Measurements from ENCODE around the gene VSX1. TPM values are rescaled to one million over a fixed set of nuclear protein-coding genes. Genes with fewer than 3 reads are reported as not detected.

The VSX1 gene
- total RNA-seq, 2 experiments from 2014 or later: not detected

- Mint-ChIP-seq H3K27ac (no peak overlapping the region), H3K9me3 (no peaks in the 10 kb centered on the region), H3K4me3 (no peak overlapping the region), H3K27me3 (no peaks in the 10 kb centered on the region), H3K4me1 (ENCODE audit: low read depth) (no peaks in the 10 kb centered on the region), H3K36me3 (ENCODE audit: low read depth) (no peaks in the 10 kb centered on the region)
- no peaks in the 10 kb centered on the region for H3K27me3 ChIP-seq (ENCODE audit: control insufficient read depth in 1 of 2, insufficient read depth in 2 of 2, low read length in 2 of 2)
- no peaks in the 10 kb centered on the region for H3K4me1 ChIP-seq (ENCODE audit: insufficient read depth, low read length)
- no peak for ATAC-seq (ENCODE audit: poor library complexity)
- ChIA-PET CTCF (no interaction called here), POLR2A (no interaction called here)
- no peaks in the 10 kb centered on the region for H3K36me3 ChIP-seq (ENCODE audit: insufficient read depth, low read length)
- no peak overlapping the region for H3K27ac ChIP-seq (ENCODE audit: low read depth in 1 of 2, low read length in 2 of 2)
- peaks cover 0 to 3% of the 10 kb centered on the region in 2 experiments for H3K9me3 ChIP-seq (ENCODE audit: control insufficient read depth in 1 of 2, insufficient read depth in 1 of 2, low read length in 2 of 2)
- TF ChIP-seq CTCF (IDR thresholded peaks at IDR 0.05): no peak
- intact Hi-C loops (cut with DNase I, micrococcal nuclease): no loop called here
- no peak for DNase-seq
- H3K4me3 ChIP-seq (ENCODE audit: low read length): no peak overlapping the region
These were observed 43.7 kb upstream of the VSX1 start for GRCh38 chr20:25125636-25126035.

GRCh38 chr20:25120920-25121319 is 39.0 kb upstream of the VSX1 start:
- POLR2A ChIA-PET: no interaction called here
- H3K27me3 ChIP-seq (ENCODE audit: control insufficient read depth in 1 of 2, insufficient read depth in 2 of 2, low read length in 2 of 2): no peaks in the 10 kb centered on the region
- DNase-seq (no peak), ATAC-seq (ENCODE audit: poor library complexity) (no peak)
- intact Hi-C loops (cut with DNase I, micrococcal nuclease): no loop called here
- no peak overlapping the region for H3K4me3 ChIP-seq (ENCODE audit: low read length)
- Mint-ChIP-seq H3K27me3 (peaks cover 7% of the 10 kb centered on the region), H3K27ac (no peak overlapping the region), H3K9me3 (no peaks in the 10 kb centered on the region), H3K36me3 (ENCODE audit: low read depth) (no peaks in the 10 kb centered on the region), H3K4me3 (no peak overlapping the region), H3K4me1 (ENCODE audit: low read depth) (no peaks in the 10 kb centered on the region)
- H3K9me3 ChIP-seq (ENCODE audit: control insufficient read depth in 1 of 2, insufficient read depth in 1 of 2, low read length in 2 of 2): no peaks in the 10 kb centered on the region
- no peak overlapping the region for H3K27ac ChIP-seq (ENCODE audit: low read depth in 1 of 2, low read length in 2 of 2)
- H3K4me1 ChIP-seq (ENCODE audit: insufficient read depth, low read length): no peaks in the 10 kb centered on the region
- H3K36me3 ChIP-seq (ENCODE audit: insufficient read depth, low read length): no peaks in the 10 kb centered on the region
- CTCF ChIA-PET: no interaction called here
- no peak for TF ChIP-seq CTCF (IDR thresholded peaks at IDR 0.05)

- Mint-ChIP-seq H3K4me3 (no peak overlapping the region), H3K27me3 (peaks cover 7% of the 10 kb centered on the region), H3K27ac (no peak overlapping the region), H3K36me3 (ENCODE audit: low read depth) (no peaks in the 10 kb centered on the region), H3K4me1 (ENCODE audit: low read depth) (no peaks in the 10 kb centered on the region), H3K9me3 (no peaks in the 10 kb centered on the region)
- TF ChIP-seq CTCF (IDR thresholded peaks at IDR 0.05): no peak
- ChIA-PET CTCF (no interaction called here), POLR2A (no interaction called here)
- DNase-seq: no peak
- H3K4me1 ChIP-seq (ENCODE audit: insufficient read depth, low read length): no peaks in the 10 kb centered on the region
- no peak overlapping the region for H3K27ac ChIP-seq (ENCODE audit: low read depth in 1 of 2, low read length in 2 of 2)
- intact Hi-C loops (cut with DNase I, micrococcal nuclease): no loop called here
- H3K36me3 ChIP-seq (ENCODE audit: insufficient read depth, low read length): no peaks in the 10 kb centered on the region
- H3K9me3 ChIP-seq (ENCODE audit: control insufficient read depth in 1 of 2, insufficient read depth in 1 of 2, low read length in 2 of 2): no peaks in the 10 kb centered on the region
- no peak for ATAC-seq (ENCODE audit: poor library complexity)
- H3K27me3 ChIP-seq (ENCODE audit: control insufficient read depth in 1 of 2, insufficient read depth in 2 of 2, low read length in 2 of 2): no peaks in the 10 kb centered on the region
- H3K4me3 ChIP-seq (ENCODE audit: low read length): no peak overlapping the region
These were observed 38.5 kb upstream of the VSX1 start for GRCh38 chr20:25120457-25120856.
